Measurements from ENCODE around the gene ABCA12. TPM values are rescaled to one million over a fixed set of nuclear protein-coding genes. Genes with fewer than 3 reads are reported as not detected.

Gene ABCA12
- total and polyA plus RNA-seq, 2 of the 8 experiments (the other 6 are each of a cell fraction or from before 2014, with no cell fraction given), result not detected

GRCh38 chr2:214992911-214993310 lies 145.5 kb downstream of the ABCA12 start:
- no peaks in the 10 kb centered on the region for H3K79me2 ChIP-seq (ENCODE audit: control insufficient read depth in 1 of 2, insufficient read depth in 2 of 2, low read length in 2 of 2)
- no peak overlapping the region for H3K4me3 ChIP-seq (ENCODE audit: extremely low read depth in 1 of 4, insufficient read depth in 2 of 4, low read depth in 3 of 4, low read length in 4 of 4)
- CTCF ChIA-PET (ENCODE audit: partially characterized antibody), result no interaction called here
- H2BK120ac ChIP-seq (replicated peaks; ENCODE audit: low read depth, low read length), result no peak overlapping the region
- H3K23me2 ChIP-seq (ENCODE audit: low read depth, low read length), result no peaks in the 10 kb centered on the region
- no peak overlapping the region for H2AK5ac ChIP-seq (ENCODE audit: low read depth, low read length)
- DNase-seq (ENCODE audit: low read depth in 1 of 2, low spot score in 2 of 2) (no peak), FAIRE-seq (no peak)
- H2BK20ac ChIP-seq (ENCODE audit: low read length), result no peak overlapping the region
- H3K27me3 ChIP-seq (replicated peaks in 1 of 4; ENCODE audit: control insufficient read depth in 3 of 4, extremely low read depth in 1 of 4, insufficient read depth in 3 of 4, low read length in 3 of 4), result no peaks in the 10 kb centered on the region
- no peak overlapping the region for H3K27ac ChIP-seq (ENCODE audit: low read depth, low read length)
- H2BK12ac ChIP-seq (ENCODE audit: low read depth, low read length), result no peak overlapping the region
- no peak overlapping the region for H4K5ac ChIP-seq (ENCODE audit: insufficient read length, low read depth, low read length)
- H4K91ac ChIP-seq (replicated peaks; ENCODE audit: insufficient read length, low read length), result no peak overlapping the region
- H2BK5ac ChIP-seq (ENCODE audit: low read depth, low read length), result no peak overlapping the region
- H2AFZ ChIP-seq (ENCODE audit: low read length), result no peak overlapping the region
- no peak overlapping the region for H3K4ac ChIP-seq (replicated peaks; ENCODE audit: insufficient read length, low read depth, low read length)
- H3K36me3 ChIP-seq (ENCODE audit: control insufficient read depth in 2 of 4, insufficient read depth in 4 of 4, low read length in 3 of 4), result no peaks in the 10 kb centered on the region
- no peak overlapping the region for H3K9ac ChIP-seq (replicated peaks in 1 of 4; ENCODE audit: extremely low read depth in 1 of 4, low read depth in 3 of 4, low read length in 3 of 4)
- H3K14ac ChIP-seq (ENCODE audit: insufficient read length), result no peak overlapping the region
- H3K23ac ChIP-seq (ENCODE audit: insufficient read length), result no peak overlapping the region
- H4K20me1 ChIP-seq (replicated peaks in 1 of 2; ENCODE audit: control insufficient read depth in 1 of 2, insufficient read depth in 2 of 2, low read length in 2 of 2), result no peaks in the 10 kb centered on the region
- POLR2A ChIA-PET (ENCODE audit: partially characterized antibody), result no interaction called here
- H3K79me1 ChIP-seq (ENCODE audit: low read depth, low read length), result no peaks in the 10 kb centered on the region
- no peak overlapping the region for H3K56ac ChIP-seq (replicated peaks; ENCODE audit: insufficient read length, low read depth, low read length)
- H3K18ac ChIP-seq (ENCODE audit: extremely low read depth, low read length), result no peak overlapping the region
- no peak overlapping the region for H2BK15ac ChIP-seq (ENCODE audit: low read length)
- H3K4me1 ChIP-seq (replicated peaks in 1 of 4; ENCODE audit: control insufficient read depth in 3 of 4, insufficient read depth in 4 of 4, low read length in 3 of 4), result no peaks in the 10 kb centered on the region
- 96% methylated on average over 4 of the region's 4 CpGs; no CpG with 5 or more reads in 1 of the 2 experiments for WGBS, 2 experiments (ENCODE audit: extremely low coverage in 1 of 2, insufficient coverage in 1 of 2, insufficient read length in 1 of 2, insufficient replicate concordance in 2 of 2, low coverage in 1 of 2, low lambda C conversion rate in 2 of 2, missing lambda C conversion rate in 1 of 2)
- no peak overlapping the region for H3K4me2 ChIP-seq (ENCODE audit: insufficient read depth in 1 of 2, low read depth in 2 of 2, low read length in 2 of 2)
- H4K8ac ChIP-seq (ENCODE audit: extremely low read depth, insufficient read depth, low read length), result no peak overlapping the region
- H3K9me3 ChIP-seq (ENCODE audit: insufficient read depth in 2 of 2, low read depth in 1 of 2, low read length in 1 of 2), result no peaks in the 10 kb centered on the region
- TF ChIP-seq NRF1 (IDR thresholded peaks at IDR 0.05; ENCODE audit: low read depth, low read length), result no peak
- TF ChIP-seq FOSL1 (IDR thresholded peaks at IDR 0.05; ENCODE audit: insufficient read depth, low read depth, low read length), result no peak
- TF ChIP-seq POLR2A (IDR thresholded peaks at IDR 0.05; ENCODE audit: control extremely low read depth in 1 of 2, low read depth in 2 of 2, low read length in 2 of 2), result no peak
- no peak for TF ChIP-seq CBX5 (IDR thresholded peaks at IDR 0.05; ENCODE audit: low read depth, low read length)
- TF ChIP-seq PHF8 (conservative IDR thresholded peaks at IDR 0.05; ENCODE audit: low read depth, low read length), result no peak
- TF ChIP-seq SIN3A (conservative IDR thresholded peaks at IDR 0.05 in 1 of 2, IDR thresholded peaks at IDR 0.05 in 1 of 2; ENCODE audit: low read depth in 1 of 2, low read length in 2 of 2), result no peak
- TF ChIP-seq TEAD4 (IDR thresholded peaks at IDR 0.05; ENCODE audit: low read depth, low read length), result no peak
- TF ChIP-seq TCF12 (IDR thresholded peaks at IDR 0.05; ENCODE audit: low read depth, low read length), result no peak
- TF ChIP-seq RNF2 (IDR thresholded peaks at IDR 0.05; ENCODE audit: borderline replicate concordance, low read depth, low read length, missing control alignments, poor library complexity, severe bottlenecking), result no peak
- TF ChIP-seq MAX (IDR thresholded peaks at IDR 0.05), result no peak
- TF ChIP-seq TAF1 (IDR thresholded peaks at IDR 0.05; ENCODE audit: low read depth, low read length), result no peak
- no peak for TF ChIP-seq KDM4A (IDR thresholded peaks at IDR 0.05; ENCODE audit: low read depth, low read length, severe bottlenecking)
- TF ChIP-seq RAD21 (IDR thresholded peaks at IDR 0.05 in 1 of 2, conservative IDR thresholded peaks at IDR 0.05 in 1 of 2; ENCODE audit: low read depth in 2 of 2, low read length in 2 of 2), result no peak
- TF ChIP-seq TAF7 (optimal IDR thresholded peaks at IDR 0.05; ENCODE audit: borderline replicate concordance, low read depth, low read length), result no peak
